K562 (cell line): Measurements from ENCODE around the gene TTLL4. TPM values are rescaled to one million over a fixed set of nuclear protein-coding genes. Genes with fewer than 3 reads are reported as not detected.

Source experiments
- ATAC-seq: fragments of 200-7000 bp; cut with Tn5 transposase; 3 replicates; pipeline ENCODE4 v1.9.1; 2020; ENCODE audit warnings: moderate library complexity
- BruUV-seq: library from RNA; stranded (reverse); fragments of 400-500 nt; replicated peaks from 2 replicates; lab custom pipeline; 2021; lab: Mats Ljungman, UMichigan
- CTCF ChIA-PET: fragments of 300-600 bp; formaldehyde crosslinking; extraction: SDS; loops from one replicate; lab custom pipeline; 2021; ENCODE audit warnings: low intra/inter-chr PET ratio; lab: Yijun Ruan, JAX
- POLR2A ChIA-PET: fragments of 300-600, 350-650 bp; sonication (Branson Sonifier 250); formaldehyde crosslinking; extraction: SDS; loops from one replicate; lab custom pipeline; 2021; ENCODE audit warnings: antibody characterized with exemption, inconsistent platforms; lab: Yijun Ruan, JAX
- DNase-seq, 4 experiments: peaks; one replicate each; pipeline versions ENCODE4 v3.0.0 to v3.0.0-alpha.2; 2011 to 2018; ENCODE audit warnings: low spot score in 3 of 4, mixed read lengths in 3 of 4; ENCODE audit errors: extremely low read depth in 1 of 4
- FAIRE-seq: peaks from 2 replicates; lab custom pipeline; 2011; peaks lifted over from hg19 to GRCh38; lab: Jason Lieb, UNC
- H2AFZ ChIP-seq: 2 replicates; pipeline ENCODE4 v1.6.0; 2011; ENCODE audit warnings: low read depth, low read length, control low read depth, inconsistent platforms
- H3K27ac ChIP-seq: fragments of 200-600 bp; 3 replicates; pipeline ENCODE4 v1.8.0; 2011; ENCODE audit warnings: low read depth, mild to moderate bottlenecking, control low read depth, inconsistent platforms, low read length, moderate library complexity, mixed read lengths; ENCODE audit errors: extremely low read depth
- H3K27me3 ChIP-seq, 2 experiments: fragments of 300-600 bp in 1 of 2; 2 replicates in 1 of 2; 3 replicates in 1 of 2; pipeline versions ENCODE4 v1.6.0 to v1.8.0; 2011; ENCODE audit warnings: inconsistent platforms in 2 of 2, low read length in 2 of 2, mild to moderate bottlenecking in 1 of 2, mixed read lengths in 1 of 2, moderate library complexity in 1 of 2; ENCODE audit not compliant: control insufficient read depth in 2 of 2, insufficient read depth in 2 of 2
- H3K36me3 ChIP-seq: fragments of 300-600 bp; 3 replicates; pipeline ENCODE4 v1.8.0; 2011; ENCODE audit warnings: mild to moderate bottlenecking, low read length, inconsistent platforms; ENCODE audit not compliant: control insufficient read depth, insufficient read depth
- H3K4me1 ChIP-seq, 2 experiments: fragments of 200-600 bp in 1 of 2; replicated peaks in 1 of 2; 2 replicates in 1 of 2; 3 replicates in 1 of 2; pipeline versions ENCODE4 v1.5.1 to v1.8.0; 2011; ENCODE audit warnings: inconsistent platforms in 2 of 2, low read length in 2 of 2, mild to moderate bottlenecking in 1 of 2, mixed read lengths in 1 of 2, moderate library complexity in 1 of 2; ENCODE audit not compliant: control insufficient read depth in 2 of 2, insufficient read depth in 2 of 2
- H3K4me2 ChIP-seq: 2 replicates; pipeline ENCODE4 v1.6.1; 2011; ENCODE audit warnings: low read length, control low read depth, inconsistent platforms, mixed read lengths; ENCODE audit not compliant: insufficient read depth
- H3K4me3 ChIP-seq: fragments of 200-600 bp; sonication (generic), shearing (Covaris generic); 2 replicates; pipeline ENCODE4 v1.5.1; 2016; ENCODE audit warnings: control low read depth, inconsistent platforms
- H3K79me2 ChIP-seq: fragments of 200-600 bp; 3 replicates; pipeline ENCODE4 v1.8.0; 2011; ENCODE audit warnings: low read length, inconsistent platforms; ENCODE audit not compliant: control insufficient read depth, insufficient read depth
- H3K9ac ChIP-seq, 2 experiments: 2 replicates each; pipeline versions ENCODE4 v1.6.0 to v1.6.1; 2011; ENCODE audit warnings: low read depth in 2 of 2, low read length in 2 of 2, control low read depth in 1 of 2, inconsistent platforms in 1 of 2, mild to moderate bottlenecking in 1 of 2, mixed read lengths in 1 of 2; ENCODE audit not compliant: insufficient read depth in 1 of 2
- H3K9me1 ChIP-seq: one replicate; pipeline ENCODE4 v1.6.0; 2011; ENCODE audit warnings: inconsistent platforms, mild to moderate bottlenecking, low read length, moderate library complexity; ENCODE audit not compliant: control insufficient read depth, insufficient read depth
- H3K9me3 ChIP-seq: replicated peaks from 2 replicates; pipeline ENCODE4 v1.5.1; 2011; ENCODE audit warnings: low read depth, low read length, inconsistent platforms; ENCODE audit not compliant: control insufficient read depth, insufficient read depth
- H4K20me1 ChIP-seq: replicated peaks from 2 replicates; pipeline ENCODE4 v1.6.1; 2011; ENCODE audit warnings: low read length, inconsistent platforms, mixed read lengths; ENCODE audit not compliant: control insufficient read depth, insufficient read depth
- ARID1B ChIP-seq: fragments of 450-650 bp; IDR thresholded peaks from 2 replicates; pipeline ENCODE4 v1.6.1; 2016; ENCODE audit warnings: antibody characterized with exemption, mild to moderate bottlenecking, inconsistent platforms
- ELK3 ChIP-seq: fragments of 450-650 bp; formaldehyde crosslinking; IDR thresholded peaks from 2 replicates; pipeline ENCODE4 v1.4.0; 2020; ENCODE audit warnings: mild to moderate bottlenecking
- MCM7 ChIP-seq, 2 experiments: fragments of 450-650 bp; IDR thresholded peaks; 2 replicates each; pipeline ENCODE4 v1.6.1; 2016 to 2018
- MEF2A ChIP-seq: IDR thresholded peaks from 2 replicates; pipeline ENCODE4 v1.6.1; 2011; ENCODE audit warnings: low read depth, mild to moderate bottlenecking, low read length, moderate library complexity; ENCODE audit not compliant: control insufficient read depth
- NCOA6 ChIP-seq: fragments of 450-650 bp; IDR thresholded peaks from 2 replicates; pipeline ENCODE4 v1.6.1; 2017; ENCODE audit warnings: mild to moderate bottlenecking
- RCOR1 ChIP-seq, 2 experiments: IDR thresholded peaks; 2 replicates each; pipeline ENCODE4 v1.6.1; 2012; ENCODE audit warnings: low read depth in 2 of 2, low read length in 2 of 2, borderline replicate concordance in 1 of 2, improper control_type of control experiment in 1 of 2
- RFX7 ChIP-seq: fragments of 250-450 bp; sonication (Bioruptor Pico); IDR thresholded peaks from 2 replicates; pipeline ENCODE4 v1.5.1; 2021; ENCODE audit warnings: mild to moderate bottlenecking
- SAFB ChIP-seq: fragments of 200-400 bp; formaldehyde crosslinking; IDR thresholded peaks from 2 replicates; pipeline ENCODE4 v1.6.1; 2017; ENCODE audit warnings: low read depth, low read length, borderline replicate concordance
- SMARCA5 ChIP-seq: fragments of 450-650 bp; IDR thresholded peaks from 2 replicates; pipeline ENCODE4 v1.6.1; 2016
- SMARCE1 ChIP-seq: fragments of 450-650 bp; IDR thresholded peaks from 2 replicates; pipeline ENCODE4 v1.7.1; 2016; ENCODE audit warnings: mild to moderate bottlenecking
- TAF1 ChIP-seq: IDR thresholded peaks from 2 replicates; pipeline ENCODE4 v1.6.1; 2011; ENCODE audit warnings: mild to moderate bottlenecking, low read length, moderate library complexity; ENCODE audit not compliant: insufficient read depth, control insufficient read depth, severe bottlenecking; ENCODE audit errors: extremely low read depth
- USF1 ChIP-seq: sonication (generic); formaldehyde crosslinking; IDR thresholded peaks from 2 replicates; pipeline ENCODE4 v1.9.0; 2022; ENCODE audit warnings: mild to moderate bottlenecking, missing genetic modification reagents
- ZMIZ1 ChIP-seq, 2 experiments: fragments of 150-350 bp in 1 of 2; IDR thresholded peaks; 2 replicates each; pipeline ENCODE4 v1.6.1; 2012 to 2016; ENCODE audit warnings: low read depth in 2 of 2, low read length in 2 of 2, mild to moderate bottlenecking in 1 of 2, moderate library complexity in 1 of 2
- ZNF277 ChIP-seq: fragments of 250-450 bp; sonication (Bioruptor Pico); IDR thresholded peaks from 2 replicates; pipeline ENCODE4 v1.8.0; 2022; ENCODE audit warnings: inconsistent platforms, mild to moderate bottlenecking, moderate library complexity, borderline replicate concordance
- ZNF717 ChIP-seq: fragments of 250-450 bp; sonication (Bioruptor Pico); IDR thresholded peaks from 2 replicates; pipeline ENCODE4 v1.5.0; 2021
- WGBS: fragments of 100-300 bp; shearing (Covaris generic); methylation state at CpG from one replicate; pipeline ENCODE4 v1.1.6; 2016; ENCODE audit warnings: low coverage, mixed read lengths; ENCODE audit not compliant: insufficient coverage; ENCODE audit errors: missing lambda C conversion rate; 5-methylcytosine and 5-hydroxymethylcytosine counted together
- in situ Hi-C: fragments of 300-500 bp; cut with MboI; formaldehyde crosslinking; loops from 4 replicates; pipeline ENCODE4 v1.15.0; 2018; ENCODE audit warnings: inconsistent platforms, mixed read lengths
- intact Hi-C: fragments of 100-400 bp; cut with micrococcal nuclease; formaldehyde crosslinking; loops from 2 replicates; pipeline ENCODE4 v1.14.2; 2022
- polyA plus RNA-seq, 8 experiments: library from polyadenylated mRNA; depleted of rRNA in 4 of 8; stranded (reverse) in 5 of 8; unstranded in 3 of 8; fragments of >200 nt; fragmentation: Nextera tagmentation in 2 of 8; fragmentation: Illumina TruSeq in 1 of 8; extraction: Ambion mirVana in 2 of 8; extraction: Trizol in 1 of 8; gene quantifications; 2 replicates each; pipeline versions ENCODE4 v1.2.1 to v1.2.3, GENCODE V29; 2011 to 2014; ENCODE audit warnings: inconsistent platforms in 1 of 8, missing spikeins in 1 of 8
- total RNA-seq, 7 experiments: library from RNA; depleted of rRNA in 6 of 7; stranded (reverse); fragments of >200 nt in 6 of 7; fragmentation: Illumina TruSeq in 2 of 7; extraction: Trizol in 2 of 7; gene quantifications; 2 replicates each; pipeline versions ENCODE4 v1.2.1 to v1.2.3, GENCODE V29; 2011 to 2021; ENCODE audit warnings: low replicate concordance in 1 of 7

TTLL4 gene
- total and polyA plus RNA-seq, 9 of the 15 experiments (the other 6 are each of a cell fraction or from before 2014, with no cell fraction given): 12.6 to 67.5 (median 24.5) TPM

- H2AFZ ChIP-seq: no peak overlapping the region
- no peak overlapping the region for H3K4me2 ChIP-seq
- no peak overlapping the region; the same call in 2 of the 3 replicates for H3K27ac ChIP-seq
- WGBS: 0% methylated on average over 2 of the region's 2 CpGs
- H3K9ac ChIP-seq: no peak overlapping the region
- H3K36me3 ChIP-seq: peaks cover 10% of the 10 kb centered on the region; the same call in 2 of the 3 replicates
- H3K9me3 ChIP-seq: no peaks in the 10 kb centered on the region
- in situ Hi-C loops (loop anchor here (10.0 kb wide), 1 partner anchor 123 kb away; no protein-coding TSS in a partner anchor), intact Hi-C loops (no loop called here)
- ATAC-seq (peak; percentile 71), DNase-seq (peak; percentile 34 to 76 (median 46)), FAIRE-seq (peak; percentile 51)
- no peak overlapping the region for H3K4me3 ChIP-seq
- H3K4me1 ChIP-seq: peaks cover 19 to 43% of the 10 kb centered on the region in 2 experiments
- no TSS peak for BruUV-seq
- POLR2A ChIA-PET: interaction anchor here (1.4 to 1.7 kb wide), 3 partner anchors 10 to 15 kb away, joined by 3 to 11 read pairs (median 4); partner anchors contain the start of gene TTLL4
- CTCF ChIA-PET: no interaction called here
- H4K20me1 ChIP-seq: peaks cover 7% of the 10 kb centered on the region; the same call in 1 of the 2 replicates
- H3K27me3 ChIP-seq: no peaks in the 10 kb centered on the region
- peaks cover 74% of the 10 kb centered on the region for H3K79me2 ChIP-seq
- peaks cover 2% of the 10 kb centered on the region for H3K9me1 ChIP-seq
- TF ChIP-seq SMARCE1: peak; percentile 56; the same call in 1 of the 2 replicates
- peak; percentile 91 for TF ChIP-seq ARID1B
- TF ChIP-seq MCM7 (IDR thresholded peaks at IDR 0.05): no peak
- no peak for TF ChIP-seq USF1 (CRISPR knock-in tag)
- no peak for TF ChIP-seq NCOA6
- TF ChIP-seq RCOR1 (IDR thresholded peaks at IDR 0.05; ENCODE audit: borderline replicate concordance in 1 of 2, low read depth in 2 of 2, low read length in 2 of 2): no peak; a peak in 1 of 4 replicates
- no peak for TF ChIP-seq ELK3 (CRISPR knock-in tag)
- no peak for TF ChIP-seq ZMIZ1 (IDR thresholded peaks at IDR 0.05; ENCODE audit: low read depth in 2 of 2, low read length in 2 of 2)
- TF ChIP-seq SAFB: no peak
- TF ChIP-seq TAF1: no peak
- no peak for TF ChIP-seq ZNF717 (CRISPR knock-in tag)
- no peak for TF ChIP-seq ZNF277 (CRISPR knock-in tag)
- TF ChIP-seq MEF2A: no peak
- TF ChIP-seq RFX7 (CRISPR knock-in tag): no peak
- no peak for TF ChIP-seq SMARCA5
Measured at GRCh38 chr2:218721934-218722333, 11.3 kb downstream of the TTLL4 start.
